ENCODE measurements around the gene GCC1. TPM values are rescaled to one million over a fixed set of nuclear protein-coding genes. Genes with fewer than 3 reads are reported as not detected.

GCC1 gene
- total and polyA plus RNA-seq, 5 donors from 2014 or later: 11.4 to 40.4 (median 16.1) TPM

DNA sequence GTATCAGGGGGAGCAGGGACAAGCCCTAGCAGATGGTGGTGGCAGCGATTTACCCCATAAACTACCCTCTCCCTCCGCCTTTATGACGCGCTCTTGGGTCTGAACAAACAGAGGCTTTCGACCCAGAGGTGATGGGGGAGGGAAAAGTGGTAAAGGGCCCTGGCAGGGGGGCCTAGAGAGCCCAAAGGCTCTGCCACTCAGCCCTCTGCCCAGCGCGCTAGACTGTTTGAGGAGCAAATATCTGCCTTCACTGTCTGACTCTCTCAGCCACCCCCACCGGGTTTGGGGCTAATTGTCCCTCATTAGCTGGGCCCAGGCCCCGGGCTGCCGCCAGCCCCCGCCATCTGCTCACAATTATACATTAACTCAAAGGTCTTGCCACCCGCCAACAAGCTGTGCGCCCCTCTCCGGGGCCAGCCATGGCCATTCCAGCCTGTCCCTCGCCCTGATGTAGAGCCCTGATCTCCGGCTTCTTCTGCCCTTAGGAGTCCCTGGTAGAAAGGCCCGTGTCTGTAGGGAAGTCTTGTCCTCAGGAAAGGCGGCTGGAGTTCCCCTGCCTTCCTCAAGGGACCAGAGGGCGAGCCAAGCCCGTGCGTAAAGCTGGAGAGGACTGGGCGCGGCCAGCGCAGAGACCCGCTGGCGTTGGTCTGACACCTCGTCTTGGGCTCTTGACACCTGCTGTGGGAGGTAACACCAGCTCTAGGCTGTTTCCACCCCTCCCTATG lies 34.4 kb upstream of the GCC1 start:
- Mint-ChIP-seq H3K4me3 (no peak overlapping the region), H3K27ac (no peak overlapping the region), H3K36me3 (no peaks in the 10 kb centered on the region), H3K9me3 (peaks cover 0 to 2% (median 0%) of the 10 kb centered on the region in 7 donors), H3K27me3 (peaks cover 35% of the 10 kb centered on the region), H3K4me1 (peaks cover 0 to 8% (median 0%) of the 10 kb centered on the region in 4 donors)
- Histone ChIP-seq H3K27ac (ENCODE audit: insufficient read depth, low read length, poor library complexity, severe bottlenecking) (no peak overlapping the region), H3K4me1 (ENCODE audit: control insufficient read depth, insufficient read depth, low read length, poor library complexity, severe bottlenecking) (no peaks in the 10 kb centered on the region), H3K9me3 (ENCODE audit: control insufficient read depth in 2 of 2, low read length in 2 of 2) (no peaks in the 10 kb centered on the region), H3K27me3 (ENCODE audit: control insufficient read depth, insufficient read depth, low read length) (peaks cover 14% of the 10 kb centered on the region), H3K4me3 (ENCODE audit: low read depth, low read length) (no peak overlapping the region), H3K36me3 (ENCODE audit: control insufficient read depth, insufficient read depth, low read length) (no peaks in the 10 kb centered on the region)
- peak in 1 of 3 donors; percentile 4 for DNase-seq
- ATAC-seq (ENCODE audit: low read depth in 2 of 2): no peak

DNA sequence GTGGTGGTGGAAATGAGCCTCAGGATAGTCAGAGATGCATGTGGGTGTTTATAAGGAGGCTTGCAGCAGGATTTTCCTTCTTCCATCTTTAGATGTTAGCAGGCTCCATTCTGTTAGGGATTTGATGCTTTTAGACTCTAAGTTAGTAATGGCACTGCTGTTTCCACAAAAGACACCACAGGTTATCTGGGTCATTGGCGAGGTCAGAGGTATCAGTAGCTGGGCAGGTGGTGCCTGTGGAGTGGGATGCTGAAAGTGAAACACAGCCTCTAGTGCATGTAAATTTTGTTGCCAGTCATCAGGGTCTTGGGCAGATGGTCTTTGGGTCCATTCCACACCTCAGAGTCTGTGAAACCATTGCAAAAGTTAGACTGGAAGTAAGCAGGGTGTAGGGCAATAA lies 33.4 kb upstream of the GCC1 start:
- Histone ChIP-seq H3K9me3 (ENCODE audit: control insufficient read depth in 2 of 2, low read length in 2 of 2) (no peaks in the 10 kb centered on the region), H3K36me3 (ENCODE audit: control insufficient read depth, insufficient read depth, low read length) (no peaks in the 10 kb centered on the region), H3K4me3 (ENCODE audit: low read depth, low read length) (no peak overlapping the region), H3K27me3 (ENCODE audit: control insufficient read depth, insufficient read depth, low read length) (peaks cover 14% of the 10 kb centered on the region), H3K4me1 (ENCODE audit: control insufficient read depth, insufficient read depth, low read length, poor library complexity, severe bottlenecking) (no peaks in the 10 kb centered on the region), H3K27ac (ENCODE audit: insufficient read depth, low read length, poor library complexity, severe bottlenecking) (no peak overlapping the region)
- Mint-ChIP-seq H3K4me3 (no peak overlapping the region), H3K4me1 (peaks cover 0 to 8% (median 0%) of the 10 kb centered on the region in 4 donors), H3K27me3 (peaks cover 30% of the 10 kb centered on the region), H3K9me3 (peaks cover 0 to 2% (median 0%) of the 10 kb centered on the region in 7 donors), H3K36me3 (no peaks in the 10 kb centered on the region), H3K27ac (no peak overlapping the region)
- DNase-seq (no peak), ATAC-seq (ENCODE audit: low read depth in 2 of 2) (no peak)

- Histone ChIP-seq H3K27ac (ENCODE audit: insufficient read depth, low read length, poor library complexity, severe bottlenecking) (no peak within 1 kb of the TSS), H3K27me3 (ENCODE audit: control insufficient read depth, insufficient read depth, low read length) (peaks cover 14% of the 10 kb centered on the region), H3K36me3 (ENCODE audit: control insufficient read depth, insufficient read depth, low read length) (no peaks in the 10 kb centered on the region), H3K4me3 (ENCODE audit: low read depth, low read length) (no peak within 1 kb of the TSS), H3K9me3 (ENCODE audit: control insufficient read depth in 2 of 2, low read length in 2 of 2) (no peaks in the 10 kb centered on the region), H3K4me1 (ENCODE audit: control insufficient read depth, insufficient read depth, low read length, poor library complexity, severe bottlenecking) (no peaks in the 10 kb centered on the region)
- DNase-seq: no peak
- ATAC-seq (ENCODE audit: low read depth in 2 of 2): no peak
- H3K4me1 Mint-ChIP-seq: peaks cover 0 to 8% (median 0%) of the 10 kb centered on the region in 4 donors
- H3K9me3 Mint-ChIP-seq: peaks cover 0 to 2% (median 0%) of the 10 kb centered on the region in 7 donors
- peaks cover 28% of the 10 kb centered on the region for H3K27me3 Mint-ChIP-seq
- H3K27ac Mint-ChIP-seq: no peak within 1 kb of the TSS
- H3K4me3 Mint-ChIP-seq: no peak within 1 kb of the TSS
- H3K36me3 Mint-ChIP-seq: no peaks in the 10 kb centered on the region
Observed at GRCh38 chr7:127618042-127618441, 32.6 kb upstream of the GCC1 start, which contains the start of gene PAX4. Gene PAX4, minus strand, starts transcription at chr7:127618142. Its CDS starts 2,214 bp downstream, at chr7:127615928.

DNA sequence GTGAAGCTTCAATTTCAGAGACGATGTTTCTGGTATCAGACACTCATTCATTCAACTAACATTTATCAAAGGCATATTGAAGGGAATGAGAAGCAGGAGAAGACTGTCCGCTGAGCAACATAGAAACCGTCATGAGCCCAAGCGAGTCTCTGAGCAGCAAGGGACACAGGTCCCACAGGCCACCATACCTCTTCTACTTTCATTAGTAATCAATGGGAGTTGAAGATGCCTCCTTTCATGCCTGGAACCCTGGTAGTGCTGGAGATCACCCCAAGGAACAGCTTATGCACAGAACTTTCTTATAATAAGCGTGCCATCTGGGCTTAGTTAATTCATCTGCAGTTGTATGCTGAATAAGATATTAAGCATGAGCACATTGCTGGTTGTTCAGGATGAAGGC lies 31.3 kb upstream of the GCC1 start:
- Mint-ChIP-seq H3K9me3 (peaks cover 0 to 2% (median 0%) of the 10 kb centered on the region in 7 donors), H3K4me1 (peaks cover 0 to 8% (median 0%) of the 10 kb centered on the region in 4 donors), H3K4me3 (no peak overlapping the region), H3K27me3 (peaks cover 24% of the 10 kb centered on the region), H3K36me3 (no peaks in the 10 kb centered on the region), H3K27ac (no peak overlapping the region)
- no peaks in the 10 kb centered on the region for H3K4me1 ChIP-seq (ENCODE audit: control insufficient read depth, insufficient read depth, low read length, poor library complexity, severe bottlenecking)
- peaks cover 14% of the 10 kb centered on the region for H3K27me3 ChIP-seq (ENCODE audit: control insufficient read depth, insufficient read depth, low read length)
- no peak for ATAC-seq (ENCODE audit: low read depth in 2 of 2)
- H3K9me3 ChIP-seq (ENCODE audit: control insufficient read depth in 2 of 2, low read length in 2 of 2): no peaks in the 10 kb centered on the region
- H3K4me3 ChIP-seq (ENCODE audit: low read depth, low read length): no peak overlapping the region
- DNase-seq: no peak
- H3K27ac ChIP-seq (ENCODE audit: insufficient read depth, low read length, poor library complexity, severe bottlenecking): no peak overlapping the region
- no peaks in the 10 kb centered on the region for H3K36me3 ChIP-seq (ENCODE audit: control insufficient read depth, insufficient read depth, low read length)

GRCh38 chr7:127612263-127612662 lies 26.9 kb upstream of the GCC1 start:
- no peak overlapping the region for H3K4me3 ChIP-seq (ENCODE audit: low read depth, low read length)
- H3K36me3 ChIP-seq (ENCODE audit: control insufficient read depth, insufficient read depth, low read length): no peaks in the 10 kb centered on the region
- peaks cover 4% of the 10 kb centered on the region for H3K27me3 ChIP-seq (ENCODE audit: control insufficient read depth, insufficient read depth, low read length)
- Mint-ChIP-seq H3K36me3 (no peaks in the 10 kb centered on the region), H3K4me1 (no peaks in the 10 kb centered on the region), H3K9me3 (peaks cover 0 to 1% (median 0%) of the 10 kb centered on the region in 7 donors), H3K27ac (no peak overlapping the region), H3K4me3 (no peak overlapping the region), H3K27me3 (peaks cover 11% of the 10 kb centered on the region)
- ATAC-seq (ENCODE audit: low read depth in 2 of 2) (no peak), DNase-seq (no peak)
- no peaks in the 10 kb centered on the region for H3K4me1 ChIP-seq (ENCODE audit: control insufficient read depth, insufficient read depth, low read length, poor library complexity, severe bottlenecking)
- H3K27ac ChIP-seq (ENCODE audit: insufficient read depth, low read length, poor library complexity, severe bottlenecking): no peak overlapping the region
- no peaks in the 10 kb centered on the region for H3K9me3 ChIP-seq (ENCODE audit: control insufficient read depth in 2 of 2, low read length in 2 of 2)

DNA sequence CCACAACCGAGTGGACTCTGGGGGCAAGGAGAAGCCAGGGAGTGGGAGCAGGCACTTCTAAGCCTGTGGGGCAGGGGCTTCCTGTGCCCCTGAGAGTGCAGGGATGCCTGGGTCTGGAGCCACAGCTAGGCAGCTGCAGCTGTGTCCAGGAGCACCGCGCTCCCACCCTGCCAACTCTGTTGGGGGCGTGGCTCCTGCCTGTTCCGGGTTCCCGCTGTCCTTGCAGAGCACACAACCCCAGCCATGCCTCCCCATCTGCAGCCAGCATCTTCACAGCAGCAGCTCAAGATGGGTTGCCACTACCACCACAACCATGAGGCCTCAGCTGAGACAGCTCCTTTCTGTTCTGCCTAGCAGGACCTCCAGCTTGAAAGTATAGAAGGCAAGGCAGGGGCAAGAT lies 23.9 kb upstream of the GCC1 start:
- Mint-ChIP-seq H3K9me3 (peaks cover 0 to 1% (median 0%) of the 10 kb centered on the region in 7 donors), H3K4me1 (no peaks in the 10 kb centered on the region), H3K4me3 (no peak overlapping the region), H3K27ac (no peak overlapping the region), H3K36me3 (no peaks in the 10 kb centered on the region), H3K27me3 (peaks cover 6% of the 10 kb centered on the region)
- Histone ChIP-seq H3K36me3 (ENCODE audit: control insufficient read depth, insufficient read depth, low read length) (no peaks in the 10 kb centered on the region), H3K4me3 (ENCODE audit: low read depth, low read length) (no peak overlapping the region), H3K9me3 (ENCODE audit: control insufficient read depth in 2 of 2, low read length in 2 of 2) (no peaks in the 10 kb centered on the region), H3K27me3 (ENCODE audit: control insufficient read depth, insufficient read depth, low read length) (no peaks in the 10 kb centered on the region), H3K27ac (ENCODE audit: insufficient read depth, low read length, poor library complexity, severe bottlenecking) (no peak overlapping the region), H3K4me1 (ENCODE audit: control insufficient read depth, insufficient read depth, low read length, poor library complexity, severe bottlenecking) (no peaks in the 10 kb centered on the region)
- ATAC-seq (ENCODE audit: low read depth in 2 of 2): no peak
- DNase-seq: no peak

DNA sequence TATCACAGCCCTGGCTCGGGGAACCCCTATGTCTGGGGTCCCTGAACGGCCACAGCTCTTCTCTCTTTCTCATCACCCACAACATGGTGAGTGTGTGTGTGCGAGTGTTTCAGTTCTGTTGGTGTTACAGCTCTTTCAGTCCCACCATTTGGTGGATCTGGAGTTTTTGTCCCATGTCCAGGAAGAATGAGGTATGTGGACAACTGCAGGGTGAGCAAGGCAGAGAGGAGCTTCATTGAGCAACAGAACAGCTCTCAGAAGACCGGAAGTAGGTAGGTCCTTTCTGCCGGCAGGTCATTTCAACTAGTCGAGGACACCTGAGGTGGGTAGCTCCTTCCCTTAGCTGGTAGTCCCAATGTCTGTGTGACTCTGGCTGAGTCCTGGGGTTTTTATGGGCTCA lies 23.1 kb upstream of the GCC1 start:
- peaks cover 6% of the 10 kb centered on the region for H3K27me3 Mint-ChIP-seq
- H3K27ac Mint-ChIP-seq: no peak overlapping the region
- H3K9me3 Mint-ChIP-seq: peaks cover 0 to 1% (median 0%) of the 10 kb centered on the region in 7 donors
- DNase-seq (no peak), ATAC-seq (ENCODE audit: low read depth in 2 of 2) (no peak)
- no peaks in the 10 kb centered on the region for H3K36me3 Mint-ChIP-seq
- H3K9me3 ChIP-seq (ENCODE audit: control insufficient read depth in 2 of 2, low read length in 2 of 2): no peaks in the 10 kb centered on the region
- no peaks in the 10 kb centered on the region for H3K27me3 ChIP-seq (ENCODE audit: control insufficient read depth, insufficient read depth, low read length)
- no peaks in the 10 kb centered on the region for H3K4me1 Mint-ChIP-seq
- no peak overlapping the region for H3K4me3 ChIP-seq (ENCODE audit: low read depth, low read length)
- H3K4me1 ChIP-seq (ENCODE audit: control insufficient read depth, insufficient read depth, low read length, poor library complexity, severe bottlenecking): no peaks in the 10 kb centered on the region
- H3K27ac ChIP-seq (ENCODE audit: insufficient read depth, low read length, poor library complexity, severe bottlenecking): no peak overlapping the region
- no peak overlapping the region for H3K4me3 Mint-ChIP-seq
- no peaks in the 10 kb centered on the region for H3K36me3 ChIP-seq (ENCODE audit: control insufficient read depth, insufficient read depth, low read length)

DNA sequence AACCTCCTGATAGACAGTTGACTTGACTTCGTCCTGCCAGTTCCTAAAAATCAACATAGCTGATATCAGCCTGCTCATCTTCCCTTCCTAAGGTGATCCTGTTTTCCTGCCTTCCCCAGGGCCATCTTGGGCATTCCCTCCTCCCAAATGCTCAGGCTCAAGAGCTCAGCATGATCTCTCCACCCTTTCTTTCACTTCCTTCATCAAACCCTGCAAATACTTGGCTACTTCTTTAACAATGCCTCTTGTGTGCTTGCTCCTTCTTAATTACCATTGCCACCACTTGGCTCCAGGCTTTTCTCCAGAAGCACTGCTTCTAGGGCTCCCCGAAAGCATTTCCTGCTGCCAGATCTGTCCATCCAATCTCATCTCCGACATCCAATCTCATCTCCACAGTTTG lies 15.5 kb upstream of the GCC1 start:
- peaks cover 8% of the 10 kb centered on the region for H3K27me3 Mint-ChIP-seq
- H3K9me3 ChIP-seq (ENCODE audit: control insufficient read depth in 2 of 2, low read length in 2 of 2): no peaks in the 10 kb centered on the region
- H3K9me3 Mint-ChIP-seq: no peaks in the 10 kb centered on the region
- no peaks in the 10 kb centered on the region for H3K36me3 ChIP-seq (ENCODE audit: control insufficient read depth, insufficient read depth, low read length)
- no peaks in the 10 kb centered on the region for H3K4me1 Mint-ChIP-seq
- ATAC-seq (ENCODE audit: low read depth in 2 of 2) (no peak), DNase-seq (no peak)
- H3K27ac ChIP-seq (ENCODE audit: insufficient read depth, low read length, poor library complexity, severe bottlenecking): no peak overlapping the region
- no peak overlapping the region for H3K4me3 ChIP-seq (ENCODE audit: low read depth, low read length)
- peaks cover 11% of the 10 kb centered on the region for H3K36me3 Mint-ChIP-seq
- no peaks in the 10 kb centered on the region for H3K4me1 ChIP-seq (ENCODE audit: control insufficient read depth, insufficient read depth, low read length, poor library complexity, severe bottlenecking)
- H3K4me3 Mint-ChIP-seq: no peak overlapping the region
- no peaks in the 10 kb centered on the region for H3K27me3 ChIP-seq (ENCODE audit: control insufficient read depth, insufficient read depth, low read length)
- no peak overlapping the region for H3K27ac Mint-ChIP-seq

All from CD4-positive, CD25-positive, alpha-beta regulatory T cell (primary cell).